GM18867 (cell line): ENCODE results near the gene NFASC.

ENCODE experiments used
- ATAC-seq: cut with Tn5 transposase; IDR thresholded peaks from one replicate; pipeline ENCODE4 v1.9.1; 2021; ENCODE audit warnings: mild to moderate bottlenecking, moderate library complexity; ENCODE audit not compliant: unreplicated experiment

NFASC gene

DNA sequence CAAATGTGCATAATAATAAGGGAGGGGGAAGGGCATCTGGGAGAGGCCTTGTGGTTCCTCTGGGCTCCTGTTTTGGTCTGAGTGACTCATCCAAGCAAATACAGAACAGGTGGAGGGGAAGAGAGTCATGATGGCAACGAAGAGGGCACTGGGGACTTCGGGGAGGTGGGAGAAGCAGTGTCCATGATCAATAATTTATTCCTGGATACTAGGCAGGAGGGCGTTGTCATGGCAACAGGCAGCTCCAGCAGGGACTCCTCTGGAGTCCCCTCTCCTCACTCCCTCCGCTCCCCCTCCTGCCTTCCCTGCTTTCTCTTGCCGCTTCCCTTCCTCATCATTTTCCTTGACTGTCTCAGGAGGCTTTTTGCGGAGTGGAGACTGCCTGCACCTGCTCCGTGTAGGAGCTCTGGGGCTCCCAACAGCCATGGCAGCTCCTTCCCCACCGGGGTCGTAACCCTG, 12.3 kb upstream of the NFASC start:
- ATAC-seq, result no peak

- ATAC-seq, result no peak
These were observed 10.8 kb upstream of the NFASC start for GRCh38 chr1:204859861-204860267.

DNA sequence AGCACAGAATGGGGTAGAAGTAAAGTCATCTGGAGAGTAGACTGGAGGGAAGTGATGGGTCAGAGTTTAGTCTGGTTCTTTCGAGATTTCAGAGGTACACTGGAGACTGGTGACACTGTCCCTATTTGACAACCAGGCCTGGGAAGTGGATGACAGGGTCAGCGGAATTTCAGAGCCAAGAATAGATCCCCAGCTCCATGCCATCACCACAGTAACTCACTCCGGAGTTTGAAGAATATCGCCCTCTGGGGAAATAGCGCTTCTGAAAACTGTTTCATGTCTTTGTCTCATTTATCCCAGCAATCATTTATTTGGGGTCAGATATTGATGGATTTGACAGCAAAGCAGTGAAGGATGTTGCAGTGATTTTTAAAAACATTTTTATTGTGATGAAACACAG, 7.6 kb upstream of the NFASC start:
- no peak for ATAC-seq

DNA sequence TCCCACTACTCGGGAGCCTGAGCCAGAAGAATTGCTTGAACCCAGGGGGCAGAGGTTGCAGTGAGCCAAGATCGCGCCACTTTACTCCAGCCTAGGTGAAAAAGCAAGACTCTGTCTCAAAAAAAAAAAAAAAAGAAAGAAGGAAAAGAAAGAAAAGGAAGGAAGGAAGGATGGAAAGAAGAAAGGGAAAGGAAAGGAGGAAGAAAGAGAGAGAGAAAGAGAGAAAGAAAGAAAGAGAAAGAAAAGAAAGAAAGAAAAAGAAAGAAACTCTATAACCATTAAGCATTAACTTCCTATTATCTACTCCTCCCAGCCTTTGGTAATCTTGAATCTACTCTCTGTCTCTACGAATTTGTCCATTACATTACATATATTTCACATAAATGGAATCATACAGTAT, 6.9 kb upstream of the NFASC start:
- ATAC-seq, result no peak

GRCh38 chr1:204866051-204866596, 4.5 kb upstream of the NFASC start:
- ATAC-seq, result no peak

DNA sequence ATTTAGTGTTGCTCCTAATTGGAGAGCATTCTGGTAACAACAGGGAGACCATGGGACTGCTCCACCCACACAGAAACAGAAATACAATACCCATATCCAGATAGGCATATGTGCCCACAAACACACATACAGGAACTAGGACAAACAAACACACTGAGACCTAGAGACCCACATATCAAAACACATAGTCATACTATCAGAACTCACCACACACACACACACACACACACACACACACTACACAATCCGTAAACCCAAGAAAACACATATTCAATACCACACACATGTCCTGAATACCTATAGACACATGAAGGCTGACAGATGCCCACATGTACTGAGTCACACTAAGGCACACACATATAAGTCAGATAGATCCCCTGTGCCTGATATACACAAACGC, 3.5 kb upstream of the NFASC start:
- no peak for ATAC-seq

DNA sequence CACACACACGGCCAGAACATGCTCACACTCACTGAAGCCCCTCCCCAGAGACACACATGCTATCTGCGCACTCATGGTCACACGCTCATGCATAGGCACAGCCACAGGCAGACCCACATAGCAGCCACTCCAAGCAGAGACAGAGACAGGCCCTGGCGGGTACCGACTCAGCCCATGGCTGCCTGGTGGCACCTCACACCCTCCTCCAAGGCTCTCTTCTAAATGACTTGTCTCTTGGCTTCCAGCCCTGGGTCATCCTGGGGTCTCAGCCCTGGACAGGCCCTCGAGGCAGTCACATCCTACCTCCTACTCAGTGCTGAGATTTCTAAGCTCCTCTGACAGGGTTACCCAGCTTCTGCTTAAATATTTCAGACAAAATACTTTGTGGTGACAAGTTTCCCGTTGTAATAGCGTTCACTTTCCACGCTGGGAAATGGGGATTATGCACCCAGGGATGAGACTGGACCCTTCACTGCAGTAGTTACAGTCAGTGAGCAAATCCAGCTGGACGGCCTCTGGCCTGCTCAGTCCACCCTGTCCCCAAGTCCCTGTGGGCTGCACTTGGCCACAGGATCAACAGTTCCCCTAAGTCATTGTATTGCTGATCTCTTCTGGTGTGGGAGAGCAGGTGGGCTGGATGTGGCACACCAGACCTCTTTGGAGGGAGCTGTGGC, 2.9 kb upstream of the NFASC start:
- ATAC-seq, result no peak

GRCh38 chr1:204868340-204868700, 2.3 kb upstream of the NFASC start:
- no peak for ATAC-seq

- ATAC-seq, result no peak
These were observed 1.6 kb upstream of the NFASC start for GRCh38 chr1:204869097-204869496.

- ATAC-seq, result no peak
These were observed 859 bp downstream of the NFASC start for GRCh38 chr1:204871405-204872037.

DNA sequence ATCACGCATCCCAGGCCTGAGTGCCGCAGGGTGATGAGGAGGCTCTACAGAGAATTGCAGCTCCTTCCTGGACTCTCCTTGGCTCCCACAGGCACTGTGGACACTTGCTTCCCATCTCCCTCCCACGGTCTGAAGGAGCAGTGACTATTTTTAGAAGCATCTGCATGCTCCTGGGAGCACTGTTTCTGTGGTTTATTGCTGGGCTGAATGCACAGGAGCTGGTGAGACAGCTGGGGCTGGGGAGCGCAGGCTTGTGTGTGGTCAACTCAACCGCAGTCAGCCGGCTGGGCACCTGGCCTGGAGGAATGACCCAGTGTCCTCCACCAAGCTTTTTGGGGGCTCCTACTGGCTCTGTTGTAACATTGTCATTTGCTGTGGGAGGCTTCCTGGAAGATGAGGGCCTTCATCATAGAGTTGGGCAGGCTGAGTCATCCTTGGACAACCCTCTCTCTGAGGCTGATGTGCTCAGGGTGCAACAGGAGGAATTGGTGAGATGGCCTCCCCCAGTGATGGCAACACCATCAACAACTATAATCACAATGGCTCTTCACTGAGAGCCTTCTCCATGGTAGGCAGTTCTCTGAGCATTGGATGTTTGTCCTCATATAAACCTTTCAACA, 1.7 kb downstream of the NFASC start:
- ATAC-seq, result no peak

GRCh38 chr1:204873176-204873575, 2.5 kb downstream of the NFASC start:
- no peak for ATAC-seq

GRCh38 chr1:204873714-204874113, 3.1 kb downstream of the NFASC start:
- no peak for ATAC-seq

- no peak for ATAC-seq
These were observed 3.6 kb downstream of the NFASC start for GRCh38 chr1:204874274-204874673.

- no peak for ATAC-seq
These were observed 4.6 kb downstream of the NFASC start for GRCh38 chr1:204875255-204875654.

DNA sequence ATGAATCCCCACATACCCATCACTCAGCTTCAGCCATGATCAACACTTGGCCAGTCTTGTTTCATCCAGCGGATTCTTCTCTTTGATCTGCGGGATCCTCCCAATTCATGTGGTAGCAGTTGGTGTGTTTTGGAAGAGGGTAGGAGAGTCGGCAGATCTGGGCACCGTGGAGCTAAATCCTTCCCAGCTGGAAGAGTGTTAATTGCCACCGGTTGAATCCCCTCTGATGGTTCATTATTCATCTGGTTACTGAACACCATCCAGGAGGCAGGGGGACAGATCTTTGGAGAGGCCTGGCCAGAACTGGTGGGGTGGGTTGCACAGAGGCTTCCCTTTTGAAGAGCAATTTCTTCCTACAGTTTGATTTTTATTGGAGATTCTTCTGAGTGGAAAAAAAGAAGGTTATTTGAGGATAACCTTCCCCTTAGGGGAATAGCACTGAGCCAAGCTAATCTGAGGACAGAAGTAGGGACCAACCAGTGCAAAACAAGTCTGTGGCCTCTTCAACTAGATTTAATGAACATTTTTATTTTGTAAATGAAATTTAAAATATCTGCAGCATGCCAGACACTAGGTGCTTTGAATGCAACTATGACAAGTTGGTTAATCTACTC, 8.1 kb downstream of the NFASC start:
- no peak for ATAC-seq

GRCh38 chr1:204879351-204879750, 8.7 kb downstream of the NFASC start:
- no peak for ATAC-seq

DNA sequence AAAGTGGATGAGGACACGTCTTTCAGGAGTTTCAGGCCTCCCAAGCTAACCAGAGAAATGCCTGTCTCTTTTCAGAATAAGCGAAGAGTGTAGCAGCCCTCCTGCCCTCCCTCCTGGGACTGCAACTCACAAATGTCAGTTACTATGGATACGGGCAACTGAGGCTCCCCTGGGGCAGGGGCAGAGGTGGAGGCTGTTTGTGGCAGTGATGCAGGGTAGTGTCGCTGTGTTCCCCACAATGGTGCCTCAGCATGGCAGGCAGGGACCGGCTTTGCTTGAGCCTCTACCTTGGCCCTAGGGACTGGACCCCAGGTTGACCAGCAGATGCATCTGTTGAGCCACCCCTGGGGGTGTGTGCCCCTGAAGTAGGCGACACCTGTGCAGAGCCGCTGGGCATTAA, 10.2 kb downstream of the NFASC start:
- ATAC-seq, result no peak

DNA sequence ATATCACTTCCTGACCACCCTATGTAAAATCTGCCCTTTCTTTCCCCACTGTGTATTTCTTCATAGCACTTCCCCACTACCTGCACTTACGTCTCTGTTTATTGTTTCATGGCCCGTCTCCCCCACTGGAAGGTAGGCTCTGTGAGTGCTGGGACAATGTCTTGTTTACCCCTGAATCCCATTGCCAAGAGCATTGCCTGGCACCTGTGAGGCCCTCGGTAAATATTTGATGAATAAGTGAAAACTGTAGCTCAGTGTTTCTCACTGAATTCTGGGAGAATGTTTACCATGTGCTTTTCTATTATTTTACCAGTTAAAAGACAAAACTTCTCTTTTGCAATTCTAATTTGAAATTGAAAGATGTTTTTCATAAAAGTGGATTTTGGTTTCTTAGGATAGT, 11.8 kb downstream of the NFASC start:
- ATAC-seq, result no peak

DNA sequence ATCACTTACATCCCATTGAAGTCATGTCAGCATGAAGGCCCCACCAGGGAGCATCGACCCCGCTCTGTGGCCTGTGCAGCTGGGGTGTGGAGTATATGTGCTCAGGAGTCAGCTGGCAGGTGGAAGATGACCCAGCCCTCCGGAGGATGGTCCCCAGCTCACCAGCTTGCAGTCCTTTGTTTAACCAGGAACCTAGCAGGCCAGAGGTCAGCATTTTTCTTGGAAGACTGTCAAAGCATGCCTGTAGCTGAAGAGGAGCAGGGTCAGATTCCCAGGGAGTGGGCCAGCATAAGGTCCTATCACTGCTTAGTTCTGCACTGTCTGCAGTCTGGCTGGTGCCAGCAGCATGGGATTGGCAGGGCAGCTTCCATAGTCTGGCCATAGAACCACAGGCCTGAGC, 12.7 kb downstream of the NFASC start:
- ATAC-seq, result no peak

- ATAC-seq, result no peak
These were observed 14.6 kb downstream of the NFASC start for GRCh38 chr1:204885288-204885711.

- ATAC-seq, result no peak
These were observed 15.1 kb downstream of the NFASC start for GRCh38 chr1:204885790-204886189.
